ENCODE measurements around the gene TRIML1. TPM values are rescaled to one million over a fixed set of nuclear protein-coding genes. Genes with fewer than 3 reads are reported as not detected.

TRIML1 gene
- total and polyA plus RNA-seq, 10 of the 15 experiments (the other 5 are each of a cell fraction or from before 2014, with no cell fraction given): not detected

DNA sequence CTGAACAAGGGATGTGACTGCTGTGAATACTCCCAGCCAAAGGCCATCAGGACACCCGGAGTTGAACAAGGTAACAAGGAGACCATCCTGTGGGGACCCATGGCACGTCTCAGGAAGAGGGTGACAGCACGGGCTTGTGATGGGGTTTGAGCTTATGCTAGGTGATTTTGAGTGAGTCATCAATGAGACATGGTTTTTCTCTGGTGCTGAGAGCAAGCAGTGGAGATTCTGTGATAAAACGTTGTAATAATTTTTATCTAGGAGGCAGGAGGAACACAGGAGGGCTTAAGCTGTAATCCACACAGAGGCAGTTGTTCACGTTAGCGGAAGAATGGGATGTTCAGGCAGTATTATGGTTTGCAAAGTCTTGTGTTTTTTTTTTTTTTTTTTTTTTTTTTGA is 36.0 kb downstream of the TRIML1 start:
- Histone ChIP-seq H3K79me2 (ENCODE audit: control insufficient read depth, insufficient read depth, low read length) (no peaks in the 10 kb centered on the region), H3K9me3 (replicated peaks; ENCODE audit: control insufficient read depth, insufficient read depth, low read length) (no peaks in the 10 kb centered on the region; the same call in 2 of the 3 replicates), H3K27me3 (replicated peaks in 1 of 2; ENCODE audit: control insufficient read depth in 2 of 2, insufficient read depth in 2 of 2, low read length in 1 of 2) (no peaks in the 10 kb centered on the region), H4K20me1 (ENCODE audit: control insufficient read depth, insufficient read depth) (no peaks in the 10 kb centered on the region), H2AFZ (ENCODE audit: control insufficient read depth, low read depth, low read length) (no peak overlapping the region), H3K4me2 (ENCODE audit: control insufficient read depth, insufficient read depth) (no peak overlapping the region), H3K4me3 (no peak overlapping the region), H3K27ac (ENCODE audit: control insufficient read depth, insufficient read depth) (no peak overlapping the region), H3K36me3 (ENCODE audit: control insufficient read depth in 2 of 2, insufficient read depth in 2 of 2, low read length in 1 of 2) (no peaks in the 10 kb centered on the region), H3K4me1 (ENCODE audit: control insufficient read depth, insufficient read depth, low read length) (no peaks in the 10 kb centered on the region), H3K9ac (ENCODE audit: control insufficient read depth, insufficient read depth, low read length) (no peak overlapping the region)
- RAD21 ChIA-PET (ENCODE audit: unreplicated experiment): no interaction called here
- FAIRE-seq (no peak), DNase-seq (ENCODE audit: low read depth, low spot score) (no peak), ATAC-seq (no peak)
- 32% methylated on average over 6 of the region's 6 CpGs for WGBS (ENCODE audit: insufficient coverage, insufficient replicate concordance, low lambda C conversion rate, missing lambda C conversion rate)
- in situ Hi-C loops (cut with MboI): no loop called here
- CTCF ChIA-PET: no interaction called here
- POLR2A ChIA-PET: no interaction called here
- BruUV-seq (replicated peaks): no TSS peak
- SMC1A ChIA-PET (ENCODE audit: uncharacterized antibody, unreplicated experiment): no interaction called here
- intact Hi-C loops (cut with micrococcal nuclease; ENCODE audit: unreplicated experiment): no loop called here
- TF ChIP-seq MEF2A (IDR thresholded peaks at IDR 0.05; ENCODE audit: insufficient read depth, low read depth, low read length) (no peak), BACH1 (IDR thresholded peaks at IDR 0.05; ENCODE audit: borderline replicate concordance) (no peak), REST (IDR thresholded peaks at IDR 0.05; ENCODE audit: low read depth, low read length) (no peak), NFYA (IDR thresholded peaks at IDR 0.05; ENCODE audit: borderline replicate concordance, low read depth, low read length) (no peak), ZZZ3 (IDR thresholded peaks at IDR 0.05; ENCODE audit: control insufficient read depth, insufficient read length, low read depth) (no peak), ZNF622 (IDR thresholded peaks at IDR 0.05) (no peak), SUZ12 (IDR thresholded peaks at IDR 0.05; ENCODE audit: unreplicated experiment) (no peak), MAX (IDR thresholded peaks at IDR 0.05; ENCODE audit: low read depth, low read length) (no peak), IKZF1 (conservative IDR thresholded peaks at IDR 0.05) (no peak), MYB (IDR thresholded peaks at IDR 0.05; ENCODE audit: borderline replicate concordance, low read depth, low read length) (no peak), PRDM15 (CRISPR knock-in tag; IDR thresholded peaks at IDR 0.05) (no peak), CREB1 (IDR thresholded peaks at IDR 0.05; ENCODE audit: low read depth) (no peak), E2F8 (IDR thresholded peaks at IDR 0.05; ENCODE audit: low read depth, partially characterized antibody) (no peak)
- TF ChIP-seq, protein P1, sequence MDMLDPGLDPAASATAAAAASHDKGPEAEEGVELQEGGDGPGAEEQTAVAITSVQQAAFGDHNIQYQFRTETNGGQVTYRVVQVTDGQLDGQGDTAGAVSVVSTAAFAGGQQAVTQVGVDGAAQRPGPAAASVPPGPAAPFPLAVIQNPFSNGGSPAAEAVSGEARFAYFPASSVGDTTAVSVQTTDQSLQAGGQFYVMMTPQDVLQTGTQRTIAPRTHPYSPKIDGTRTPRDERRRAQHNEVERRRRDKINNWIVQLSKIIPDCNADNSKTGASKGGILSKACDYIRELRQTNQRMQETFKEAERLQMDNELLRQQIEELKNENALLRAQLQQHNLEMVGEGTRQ (IDR thresholded peaks at IDR 0.05; ENCODE audit: borderline replicate concordance, low read depth, low read length): no peak

All from GM12878 (cell line).